HG03469 (cell line): ENCODE measurements around the gene BAIAP2.

ENCODE experiments used
- ATAC-seq: cut with Tn5 transposase; IDR thresholded peaks from one replicate; pipeline ENCODE4 v1.9.1; 2021; ENCODE audit warnings: mild to moderate bottlenecking, moderate library complexity, moderate number of reproducible peaks; ENCODE audit not compliant: unreplicated experiment

BAIAP2 gene

DNA sequence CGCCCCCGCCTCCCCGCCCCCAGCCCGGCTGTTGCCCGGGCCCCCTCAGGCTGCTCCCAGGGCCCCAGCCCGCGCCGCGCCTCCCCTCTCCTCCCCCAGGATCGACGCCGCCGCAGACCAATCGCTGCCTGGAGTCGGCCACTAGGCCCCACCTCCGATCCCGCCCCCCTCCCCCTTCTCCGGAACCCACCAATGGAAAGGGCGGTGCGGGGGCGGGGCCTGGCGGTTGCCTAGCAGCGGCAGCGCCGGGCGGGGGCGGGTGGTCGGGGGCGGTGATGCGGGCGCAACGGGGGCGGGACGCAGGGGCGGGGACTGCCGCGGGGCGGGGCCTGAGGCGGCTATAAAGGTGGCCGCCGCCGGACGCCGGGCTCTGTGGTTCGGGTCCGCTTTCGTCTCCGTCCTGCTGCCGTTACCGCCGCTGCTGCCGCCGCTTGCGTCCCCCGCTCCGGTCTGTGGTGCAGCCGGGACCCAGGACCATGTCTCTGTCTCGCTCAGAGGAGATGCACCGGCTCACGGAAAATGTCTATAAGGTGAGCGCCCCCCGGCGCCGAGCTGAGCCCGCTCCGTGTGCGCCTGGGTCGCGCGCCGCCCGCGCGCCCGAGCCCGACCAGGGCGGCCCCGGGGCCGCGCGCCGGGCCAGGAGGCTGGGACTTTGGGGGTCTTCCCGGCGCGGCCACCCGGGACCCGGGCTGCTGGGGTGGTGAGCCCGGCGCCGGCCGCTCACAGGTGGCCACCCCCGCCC, at the start of gene BAIAP2:
TSS of gene BAIAP2 (plus strand) at position 373 of the 742 bp plus-strand sequence. CDS start at position 477, 104 bp downstream.
- no peak for ATAC-seq

DNA sequence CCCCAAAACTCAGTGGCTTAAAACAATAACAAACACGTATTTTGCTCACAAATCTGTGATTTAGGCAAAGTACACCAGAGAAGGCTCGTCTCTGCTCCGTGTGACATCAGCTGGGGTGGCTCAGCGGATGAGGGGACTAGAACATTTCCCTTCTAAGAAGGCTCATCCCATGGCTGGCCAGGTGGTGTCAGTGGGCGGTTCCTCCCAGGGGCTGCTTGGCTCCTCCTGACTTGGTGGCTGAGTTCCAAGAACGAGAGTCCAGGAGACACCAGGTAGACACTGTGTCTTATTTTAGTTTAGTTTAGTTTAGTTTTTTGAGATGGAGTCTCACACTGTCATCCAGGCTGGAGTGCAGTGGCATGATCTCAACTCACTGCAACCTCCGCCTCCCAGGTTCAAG, 48.9 kb upstream of the BAIAP2 start:
- no peak for ATAC-seq

- ATAC-seq, result no peak
These were observed 48.0 kb upstream of the BAIAP2 start for GRCh38 chr17:80986816-80987475.

GRCh38 chr17:80987941-80988461, 47.0 kb upstream of the BAIAP2 start:
- no peak for ATAC-seq

DNA sequence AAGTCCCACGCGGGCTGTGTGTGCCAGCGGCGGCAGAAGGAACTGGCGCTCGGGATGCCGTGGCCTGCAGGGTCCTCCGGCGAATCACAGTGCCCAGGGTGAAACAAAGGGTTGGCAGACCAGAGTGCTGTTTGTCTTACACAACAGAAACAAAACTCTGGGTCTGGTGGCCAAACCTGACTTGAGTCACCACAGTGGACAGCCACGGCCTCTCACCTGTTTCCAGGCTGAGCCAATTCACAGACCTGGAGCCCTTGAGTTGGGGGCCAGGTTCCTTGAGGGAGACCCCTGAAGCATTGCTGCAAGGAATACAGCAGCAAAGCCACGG, 45.4 kb upstream of the BAIAP2 start:
- no peak for ATAC-seq

- no peak for ATAC-seq
These were observed 43.9 kb upstream of the BAIAP2 start for GRCh38 chr17:80990921-80991644.

DNA sequence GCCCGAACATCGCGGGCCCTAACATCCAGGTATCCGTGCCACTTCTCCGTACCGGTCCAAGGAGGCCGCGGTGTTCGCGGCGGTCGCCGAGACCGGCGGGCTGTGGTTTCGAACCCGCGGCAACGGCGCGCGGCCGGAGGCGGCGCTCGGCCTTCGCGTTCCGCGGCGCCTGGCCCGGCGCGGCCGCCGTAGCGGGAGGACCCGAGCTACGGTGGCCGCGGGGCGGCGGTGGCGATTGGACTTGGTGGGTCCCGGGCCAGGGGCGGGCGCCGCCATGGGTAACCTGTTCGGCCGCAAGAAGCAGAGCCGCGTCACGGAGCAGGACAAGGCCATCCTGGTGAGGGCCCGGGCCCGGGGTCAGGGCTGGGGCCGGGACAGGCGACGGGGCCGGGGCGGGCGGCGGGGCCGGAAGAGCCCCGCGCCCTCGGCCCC, 43.3 kb upstream of the BAIAP2 start, which contains the start of gene CHMP6:
TSS of gene CHMP6 (plus strand) at position 197 of the 432 bp plus-strand sequence. CDS start at position 275, 78 bp downstream.
- no peak for ATAC-seq

- no peak for ATAC-seq
These were observed 42.6 kb upstream of the BAIAP2 start for GRCh38 chr17:80992077-80992947.

DNA sequence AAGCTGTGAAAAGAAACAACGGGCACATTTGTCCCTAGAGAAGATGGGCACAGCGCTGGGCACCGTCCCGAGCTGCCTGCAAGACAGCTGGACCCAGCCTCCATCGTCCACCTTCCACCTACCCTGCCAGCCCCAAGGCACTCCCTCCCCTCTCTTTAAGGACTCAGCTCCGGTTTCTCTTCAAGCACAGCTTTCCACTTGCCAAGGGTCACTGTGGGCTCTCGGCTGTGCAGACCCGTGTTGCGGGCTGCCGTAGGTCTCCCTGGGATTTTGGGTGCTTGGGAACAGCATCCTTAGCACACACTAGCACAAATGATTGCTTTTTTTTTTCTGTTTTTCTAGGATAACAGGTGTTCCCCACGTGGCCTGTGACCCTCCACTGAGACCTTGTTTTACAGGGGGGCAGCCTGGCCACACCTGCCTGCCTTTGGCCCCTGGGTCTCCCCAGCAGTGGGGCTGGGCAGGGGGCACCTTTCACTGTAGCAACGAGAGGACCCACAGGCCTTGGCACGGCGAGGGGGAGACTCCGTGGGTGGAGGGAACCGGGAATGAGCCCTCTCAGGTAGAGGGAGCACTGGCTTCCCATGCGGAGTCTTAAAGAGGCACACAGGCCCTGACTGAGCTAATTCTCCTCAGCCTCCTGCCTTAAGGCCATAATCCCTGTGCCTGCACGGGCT, 41.9 kb upstream of the BAIAP2 start:
- no peak for ATAC-seq

- no peak for ATAC-seq
These were observed 39.8 kb upstream of the BAIAP2 start for GRCh38 chr17:80995131-80995530.

DNA sequence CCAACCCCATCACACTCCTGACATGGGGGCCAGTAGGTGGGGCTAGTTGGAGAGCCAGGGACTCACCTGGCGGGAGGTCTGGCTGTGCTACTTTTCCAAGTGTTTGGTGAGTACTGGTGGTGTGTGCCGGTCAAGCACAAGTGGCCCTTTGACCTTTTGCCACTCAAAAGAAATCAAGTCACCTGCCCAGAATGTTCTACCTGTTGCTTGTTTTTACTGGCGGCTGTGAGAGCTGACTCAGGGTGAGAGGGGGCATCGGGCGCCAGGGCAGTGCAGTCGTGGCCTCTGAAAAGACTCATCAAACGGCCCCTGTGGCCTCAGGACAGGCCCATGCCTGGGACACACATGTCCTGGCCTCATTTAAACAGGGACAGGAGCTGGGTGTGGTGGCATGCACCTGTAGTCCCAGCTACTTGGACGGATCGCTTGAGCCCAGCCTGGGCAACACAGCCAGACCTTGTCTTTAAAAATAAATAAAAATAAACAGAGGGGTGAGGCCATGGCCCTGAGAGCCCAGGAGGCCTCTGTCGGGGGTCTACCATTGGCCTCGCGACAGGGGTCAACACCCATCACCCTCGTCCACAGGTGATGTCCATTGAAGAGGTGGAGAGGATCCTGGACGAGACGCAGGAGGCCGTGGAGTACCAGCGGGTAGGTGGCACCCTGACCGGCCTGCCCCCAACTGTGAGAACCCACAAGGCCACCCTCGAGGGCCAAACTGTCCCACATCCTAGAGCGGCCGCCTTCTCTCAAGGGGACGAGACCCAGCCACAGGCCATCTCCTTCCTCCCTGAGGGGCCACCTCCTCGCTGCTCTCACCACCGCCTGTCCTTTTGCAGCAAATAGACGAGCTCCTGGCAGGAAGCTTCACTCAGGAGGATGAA, 38.3 kb upstream of the BAIAP2 start:
- ATAC-seq, result no peak

GRCh38 chr17:80997424-80998117, 37.4 kb upstream of the BAIAP2 start:
- no peak for ATAC-seq

GRCh38 chr17:80998118-80998747, 36.7 kb upstream of the BAIAP2 start:
- no peak for ATAC-seq

DNA sequence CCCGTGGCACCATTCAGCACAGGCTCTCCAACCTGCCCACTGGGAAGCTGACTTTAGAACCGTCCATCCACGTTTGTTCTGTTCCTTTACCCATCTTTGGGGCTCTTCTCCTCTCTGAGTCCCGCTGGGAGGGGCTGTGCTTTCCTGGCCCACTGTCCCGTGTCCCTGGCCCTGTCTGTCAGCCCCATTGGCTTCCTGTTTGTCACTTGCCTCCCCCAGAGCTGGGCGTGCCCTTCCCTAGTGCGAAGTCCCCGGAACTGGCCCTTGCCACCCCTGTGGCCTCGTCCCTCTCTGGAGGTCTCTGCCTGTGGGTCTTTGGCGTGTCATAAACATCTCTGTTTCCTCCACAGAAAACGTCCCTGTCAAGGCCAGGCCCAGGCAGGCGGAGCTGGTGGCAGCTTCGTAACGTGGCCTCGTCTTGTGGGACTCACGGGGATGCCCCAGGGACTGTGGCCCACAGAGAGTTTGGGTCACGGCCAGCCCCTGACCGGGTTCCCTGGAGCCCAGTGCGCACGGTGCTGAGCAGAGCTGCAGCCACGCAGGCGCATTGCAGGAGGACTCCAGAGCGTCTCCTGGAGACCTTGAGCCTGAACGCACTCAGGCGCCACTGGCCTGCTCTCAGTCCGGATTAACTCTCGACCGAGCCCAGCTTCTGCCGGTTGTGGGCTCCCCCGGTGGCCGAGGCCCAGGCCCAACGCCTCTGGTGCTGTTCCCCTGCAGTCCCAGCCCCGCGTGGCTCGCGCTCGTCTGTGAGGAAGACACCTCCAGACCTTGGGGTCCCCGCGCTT, 36.0 kb upstream of the BAIAP2 start:
- ATAC-seq, result no peak

GRCh38 chr17:80999536-81000333, 35.2 kb upstream of the BAIAP2 start:
- ATAC-seq, result no peak

GRCh38 chr17:81000334-81000630, 34.7 kb upstream of the BAIAP2 start:
- no peak for ATAC-seq
